ENCODE data around the gene ATG16L1. TPM values are rescaled to one million over a fixed set of nuclear protein-coding genes. Genes with fewer than 3 reads are reported as not detected.

ATG16L1 gene
- total RNA-seq, 4 donors from 2014 or later: 38.6 to 77.2 (median 49.4) TPM

GRCh38 chr2:233255151-233255550 lies 3.7 kb downstream of the ATG16L1 start:
- Histone ChIP-seq H3K9me3 (no peaks in the 10 kb centered on the region), H3K4me3 (no peak overlapping the region), H3K27ac (no peak overlapping the region), H3K27me3 (no peaks in the 10 kb centered on the region), H3K36me3 (peaks cover 43% of the 10 kb centered on the region), H3K4me1 (peaks cover 27% of the 10 kb centered on the region)
- no peak for DNase-seq (ENCODE audit: low spot score in 2 of 2)
- TF ChIP-seq POLR2AphosphoS5 (IDR thresholded peaks at IDR 0.05) (no peak), EP300 (IDR thresholded peaks at IDR 0.05) (no peak), CTCF (IDR thresholded peaks at IDR 0.05) (no peak), POLR2A (IDR thresholded peaks at IDR 0.05) (no peak)
- 94% methylated on average over 11 of the region's 11 CpGs for WGBS

GRCh38 chr2:233256048-233256447 lies 4.6 kb downstream of the ATG16L1 start:
- peaks cover 27% of the 10 kb centered on the region for H3K4me1 ChIP-seq
- no peak overlapping the region for H3K4me3 ChIP-seq
- H3K36me3 ChIP-seq: peaks cover 52% of the 10 kb centered on the region
- H3K27ac ChIP-seq: no peak overlapping the region
- H3K27me3 ChIP-seq: no peaks in the 10 kb centered on the region
- no peak for DNase-seq (ENCODE audit: low spot score in 2 of 2)
- H3K9me3 ChIP-seq: no peaks in the 10 kb centered on the region
- 89% methylated on average over 4 of the region's 4 CpGs for WGBS
- TF ChIP-seq POLR2A (IDR thresholded peaks at IDR 0.05) (no peak), POLR2AphosphoS5 (IDR thresholded peaks at IDR 0.05) (no peak), EP300 (IDR thresholded peaks at IDR 0.05) (no peak), CTCF (IDR thresholded peaks at IDR 0.05) (no peak)

- WGBS: 93% methylated on average over 2 of the region's 2 CpGs
These were observed 6.7 kb downstream of the ATG16L1 start for GRCh38 chr2:233258211-233258610.

GRCh38 chr2:233259730-233260129 lies 8.3 kb downstream of the ATG16L1 start:
- TF ChIP-seq POLR2A (IDR thresholded peaks at IDR 0.05) (no peak), POLR2AphosphoS5 (IDR thresholded peaks at IDR 0.05) (no peak), EP300 (IDR thresholded peaks at IDR 0.05) (no peak), CTCF (IDR thresholded peaks at IDR 0.05) (no peak)
- Histone ChIP-seq H3K9me3 (no peaks in the 10 kb centered on the region), H3K27me3 (no peaks in the 10 kb centered on the region), H3K4me3 (no peak overlapping the region), H3K4me1 (peaks cover under 1% of the 10 kb centered on the region), H3K27ac (no peak overlapping the region), H3K36me3 (peaks cover 86% of the 10 kb centered on the region)
- 96% methylated on average over 1 of the region's 1 CpG for WGBS
- no peak for DNase-seq (ENCODE audit: low spot score in 2 of 2)

More at GRCh38 chr2:233258211-233258610, 6.7 kb downstream of the ATG16L1 start:
- peaks cover 15% of the 10 kb centered on the region for H3K4me1 ChIP-seq
- DNase-seq (ENCODE audit: low spot score in 2 of 2): no peak
- TF ChIP-seq POLR2A (IDR thresholded peaks at IDR 0.05) (no peak), CTCF (IDR thresholded peaks at IDR 0.05) (no peak), POLR2AphosphoS5 (IDR thresholded peaks at IDR 0.05) (no peak), EP300 (IDR thresholded peaks at IDR 0.05) (no peak)
- no peaks in the 10 kb centered on the region for H3K9me3 ChIP-seq
- H3K36me3 ChIP-seq: peaks cover 73% of the 10 kb centered on the region
- no peak overlapping the region for H3K27ac ChIP-seq
- H3K4me3 ChIP-seq: no peak overlapping the region
- H3K27me3 ChIP-seq: no peaks in the 10 kb centered on the region

- Histone ChIP-seq H3K27ac (no peak overlapping the region), H3K36me3 (peaks cover 95% of the 10 kb centered on the region), H3K27me3 (no peaks in the 10 kb centered on the region), H3K4me1 (no peaks in the 10 kb centered on the region), H3K9me3 (no peaks in the 10 kb centered on the region), H3K4me3 (no peak overlapping the region)
- no peak for DNase-seq (ENCODE audit: low spot score in 2 of 2)
- 90% methylated on average over 5 of the region's 5 CpGs for whole genome bisulfite sequencing
- TF ChIP-seq EP300 (IDR thresholded peaks at IDR 0.05): no peak
- TF ChIP-seq POLR2A (IDR thresholded peaks at IDR 0.05): no peak
- TF ChIP-seq POLR2AphosphoS5 (IDR thresholded peaks at IDR 0.05): no peak
- no peak for TF ChIP-seq CTCF (IDR thresholded peaks at IDR 0.05)
These were observed 9.2 kb downstream of the ATG16L1 start for GRCh38 chr2:233260661-233261060.
